Loucy (cell line): ENCODE results near the gene ARMC12.

Experiments used
- EZH2phosphoT487 ChIP-seq: fragments of 200-600 bp; IDR thresholded peaks from 2 replicates; pipeline ENCODE4 v1.6.1; 2018; ENCODE audit warnings: antibody characterized with exemption, mild to moderate bottlenecking, moderate library complexity, borderline replicate concordance
- TF ChIP-seq, protein P1 (sequence below): fragments of 200-600 bp; sonication (generic); conservative IDR thresholded peaks from 2 replicates; pipeline ENCODE4 v1.5.1; 2014; ENCODE audit warnings: mild to moderate bottlenecking, antibody characterized with exemption, low read length

GRCh38 chr6:35796236-35796635 is 59.4 kb downstream of the ARMC12 start:
- TF ChIP-seq, protein P1, sequence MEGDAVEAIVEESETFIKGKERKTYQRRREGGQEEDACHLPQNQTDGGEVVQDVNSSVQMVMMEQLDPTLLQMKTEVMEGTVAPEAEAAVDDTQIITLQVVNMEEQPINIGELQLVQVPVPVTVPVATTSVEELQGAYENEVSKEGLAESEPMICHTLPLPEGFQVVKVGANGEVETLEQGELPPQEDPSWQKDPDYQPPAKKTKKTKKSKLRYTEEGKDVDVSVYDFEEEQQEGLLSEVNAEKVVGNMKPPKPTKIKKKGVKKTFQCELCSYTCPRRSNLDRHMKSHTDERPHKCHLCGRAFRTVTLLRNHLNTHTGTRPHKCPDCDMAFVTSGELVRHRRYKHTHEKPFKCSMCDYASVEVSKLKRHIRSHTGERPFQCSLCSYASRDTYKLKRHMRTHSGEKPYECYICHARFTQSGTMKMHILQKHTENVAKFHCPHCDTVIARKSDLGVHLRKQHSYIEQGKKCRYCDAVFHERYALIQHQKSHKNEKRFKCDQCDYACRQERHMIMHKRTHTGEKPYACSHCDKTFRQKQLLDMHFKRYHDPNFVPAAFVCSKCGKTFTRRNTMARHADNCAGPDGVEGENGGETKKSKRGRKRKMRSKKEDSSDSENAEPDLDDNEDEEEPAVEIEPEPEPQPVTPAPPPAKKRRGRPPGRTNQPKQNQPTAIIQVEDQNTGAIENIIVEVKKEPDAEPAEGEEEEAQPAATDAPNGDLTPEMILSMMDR: no peak
- no peak for TF ChIP-seq EZH2phosphoT487
